Measurements from ENCODE around the gene HOMEZ.

HOMEZ gene

GRCh38 chr14:23307687-23308644 is 22.0 kb upstream of the HOMEZ start:
- no peak for DNase-seq

- no peak for DNase-seq
Observed at GRCh38 chr14:23307146-23307530, 21.2 kb upstream of the HOMEZ start.

- no peak for DNase-seq
Observed at GRCh38 chr14:23306412-23307145, 20.6 kb upstream of the HOMEZ start, which contains the start of gene BCL2L2. BCL2L2 (plus strand) TSS chr14:23306833; CDS start chr14:23307768, 935 bp downstream.

GRCh38 chr14:23302290-23303225 is 16.6 kb upstream of the HOMEZ start, which contains the start of gene PPP1R3E:
PPP1R3E (minus strand) TSS chr14:23302859; CDS start chr14:23302576, 283 bp downstream.
- peak; percentile 78 for DNase-seq

GRCh38 chr14:23301969-23302289 is 16.0 kb upstream of the HOMEZ start:
- peak; percentile 65 for DNase-seq

- peak; percentile 98 for DNase-seq
Observed at GRCh38 chr14:23301288-23301968, 15.5 kb upstream of the HOMEZ start.

GRCh38 chr14:23300687-23301223 is 14.8 kb upstream of the HOMEZ start:
- no peak for DNase-seq

- DNase-seq: no peak
Observed at GRCh38 chr14:23299986-23300686, 14.2 kb upstream of the HOMEZ start.

- no peak for DNase-seq
Observed at GRCh38 chr14:23299211-23299957, 13.5 kb upstream of the HOMEZ start.

GRCh38 chr14:23297611-23298277 is 11.8 kb upstream of the HOMEZ start:
- no peak for DNase-seq

- DNase-seq: no peak
Observed at GRCh38 chr14:23297096-23297495, 11.2 kb upstream of the HOMEZ start.

- no peak for DNase-seq
Observed at GRCh38 chr14:23296012-23296777, 10.3 kb upstream of the HOMEZ start.

GRCh38 chr14:23294734-23295561 is 9.0 kb upstream of the HOMEZ start:
- peak; percentile 45 for DNase-seq

- DNase-seq: no peak
Observed at GRCh38 chr14:23286902-23287479, 1.1 kb upstream of the HOMEZ start.

- DNase-seq: no peak
Observed at GRCh38 chr14:23285530-23286019, 357 bp downstream of the HOMEZ start.

GRCh38 chr14:23284654-23285529 is 1.0 kb downstream of the HOMEZ start:
- no peak for DNase-seq

Data from effector CD8-positive, alpha-beta T cell (primary cell).